Activated CD4-positive, CD25-positive, alpha-beta regulatory T cell (primary cell): ENCODE results near the gene RAB35.

Source experiments
- DNase-seq, 4 experiments: peaks; one replicate each; lab custom pipeline; 2025; lab: John Stamatoyannopoulos, UW

Gene RAB35

DNA sequence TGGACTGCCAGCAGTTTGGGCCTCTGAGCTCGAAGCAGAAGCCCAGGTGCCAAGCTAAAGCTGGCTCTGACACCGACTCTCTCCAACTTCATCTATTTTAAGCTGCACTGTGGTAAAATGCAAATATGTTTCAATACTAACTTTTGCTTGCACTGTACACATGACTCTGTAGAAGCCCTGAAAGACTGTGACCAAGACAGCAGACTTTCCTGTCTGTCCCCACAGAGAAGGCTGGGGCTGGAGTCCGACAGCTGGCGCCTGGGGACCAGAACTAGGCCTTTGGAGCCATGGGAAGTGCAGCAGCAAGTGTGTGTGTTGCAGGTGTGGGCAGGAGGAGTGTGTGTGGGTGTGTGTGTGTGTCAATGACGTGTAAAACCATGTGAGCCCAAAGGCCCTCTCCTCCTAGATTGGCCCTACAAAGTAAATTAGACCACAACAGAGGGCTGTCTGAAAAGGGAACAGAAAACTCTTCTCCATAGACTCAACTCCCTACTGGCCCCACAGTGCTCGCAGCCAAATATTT, 16.4 kb upstream of the RAB35 start:
- DNase-seq = no peak

DNA sequence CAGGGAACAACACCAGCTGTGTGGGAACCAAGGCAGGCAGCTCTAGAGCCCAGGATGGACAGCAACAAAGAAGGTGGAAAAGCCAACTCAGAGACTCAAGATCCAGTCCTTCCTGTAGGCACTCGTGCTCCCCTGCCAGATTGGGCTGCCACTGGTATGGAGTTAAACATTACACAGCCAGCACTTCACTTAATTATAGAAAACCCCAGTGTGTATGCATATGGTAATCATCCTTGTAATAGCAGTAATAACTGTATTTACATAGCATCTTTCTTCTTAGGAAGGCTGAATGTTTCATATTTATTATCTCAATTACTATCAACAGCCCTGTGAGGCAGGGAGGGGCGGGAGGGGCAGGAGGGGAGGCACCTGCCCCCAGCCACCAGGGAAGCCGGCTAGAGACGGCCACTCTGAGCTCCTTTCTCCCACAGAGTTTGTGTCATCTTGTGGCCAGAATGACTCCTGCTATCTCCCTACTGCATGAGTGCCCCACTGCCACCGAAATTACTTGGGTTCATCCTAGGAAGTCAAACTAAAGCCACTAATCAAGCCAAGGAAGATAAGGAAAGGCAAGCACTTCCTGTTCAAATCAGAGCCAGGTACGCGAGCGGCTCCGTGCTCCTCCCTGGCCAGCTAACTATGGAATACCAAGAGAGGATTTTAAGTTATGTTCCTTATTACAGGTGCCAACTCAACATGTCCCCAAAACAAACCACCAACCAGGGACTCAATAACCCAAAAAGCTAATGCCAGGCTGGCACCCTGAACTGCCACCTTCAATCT, 15.7 kb upstream of the RAB35 start:
- no peak for DNase-seq

DNA sequence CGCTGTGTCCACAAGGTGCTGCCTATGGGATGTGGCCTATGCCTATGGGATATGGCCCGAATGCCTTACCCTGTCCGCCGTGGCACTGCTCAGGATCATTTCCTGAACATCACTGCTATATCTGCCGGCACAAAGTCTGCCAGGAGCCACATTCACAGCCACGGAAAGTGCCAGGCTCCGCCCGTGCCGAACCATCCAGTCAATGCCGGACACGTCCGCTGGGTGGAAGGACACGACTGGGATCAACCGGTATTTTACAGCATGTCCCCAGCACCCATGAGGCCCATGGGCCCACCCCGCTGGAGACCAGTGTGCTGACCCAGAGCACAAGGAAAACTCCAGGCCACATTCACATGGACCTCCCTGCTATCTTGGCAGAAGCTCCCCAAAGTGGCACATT, 14.6 kb upstream of the RAB35 start:
- DNase-seq = no peak

DNA sequence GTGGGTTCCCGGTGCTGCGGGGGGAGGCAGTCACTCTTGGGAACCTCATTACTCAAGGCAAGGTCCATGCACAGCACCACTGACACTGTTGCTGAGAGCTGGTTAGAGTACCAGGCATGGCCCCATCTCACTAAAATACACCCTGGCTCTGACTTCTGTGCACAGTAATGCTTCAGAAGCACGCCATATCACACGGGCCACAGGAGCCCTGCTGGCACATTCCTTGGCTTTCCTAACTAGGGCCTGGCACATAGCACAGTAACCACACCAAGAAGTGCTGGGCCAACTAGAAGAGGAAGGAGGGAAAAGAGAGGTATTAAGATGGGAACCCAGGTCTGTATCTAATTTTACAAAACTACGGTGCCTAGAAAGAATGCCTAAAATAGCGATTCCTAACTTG, 13.5 kb upstream of the RAB35 start:
- DNase-seq = no peak

DNA sequence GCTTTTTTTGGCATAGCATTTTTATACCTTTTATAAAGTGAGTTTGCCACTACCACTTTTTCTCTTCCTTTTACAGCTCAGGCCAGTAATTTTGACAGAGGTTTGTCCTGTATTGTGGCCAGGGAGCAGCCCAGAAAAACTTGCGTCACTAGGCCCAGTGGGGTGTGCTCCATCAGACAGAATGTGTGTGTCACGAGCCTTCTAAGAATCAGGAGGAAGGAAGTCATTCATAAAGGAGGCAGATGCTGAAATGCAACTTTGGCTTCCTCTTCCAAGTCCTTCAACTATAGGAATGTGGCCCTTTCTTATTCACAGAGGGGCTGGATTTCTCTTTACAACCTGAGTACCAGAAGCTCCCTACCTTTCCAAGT, 10.1 kb upstream of the RAB35 start:
- no peak for DNase-seq

DNA sequence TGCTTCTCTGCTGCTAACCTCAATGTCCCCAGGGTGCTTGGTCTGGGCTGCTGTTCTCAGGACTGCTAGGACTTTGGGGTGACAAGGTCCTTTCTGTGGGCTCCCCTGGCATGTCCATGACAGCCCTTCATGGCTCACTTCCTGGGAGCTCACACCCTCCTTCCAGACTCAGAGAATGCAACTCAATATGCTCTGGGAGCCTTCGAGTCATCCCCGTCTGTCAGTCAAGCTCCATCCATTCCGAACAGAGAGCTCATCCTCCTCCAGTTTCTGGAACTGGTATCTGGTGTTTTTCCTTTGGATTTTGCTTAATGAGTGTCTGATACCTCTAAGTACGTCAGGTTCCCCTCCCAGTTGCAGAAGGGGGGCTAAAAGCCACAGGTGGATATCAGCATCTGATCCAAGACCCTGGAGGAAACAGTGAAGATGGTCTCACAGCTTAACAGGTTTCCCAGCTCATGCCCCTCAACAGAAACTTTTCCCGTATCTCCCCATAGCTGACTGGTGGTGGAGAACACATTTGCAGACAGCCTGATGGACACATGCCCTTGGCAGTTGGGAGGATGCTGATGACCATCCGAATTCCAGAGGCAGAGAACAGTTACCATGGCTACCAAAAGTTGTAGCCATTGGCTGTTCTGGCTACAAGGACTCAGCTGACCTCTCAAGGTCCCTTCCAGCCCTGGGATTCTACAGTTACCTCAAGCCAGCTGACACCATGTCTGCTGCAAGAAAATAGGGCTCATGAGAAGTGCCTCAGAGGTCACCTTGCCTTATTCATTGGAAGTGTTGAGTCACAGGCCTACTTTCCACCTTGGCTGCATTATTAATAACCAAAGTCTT, 9.5 kb upstream of the RAB35 start:
- DNase-seq = no peak

DNA sequence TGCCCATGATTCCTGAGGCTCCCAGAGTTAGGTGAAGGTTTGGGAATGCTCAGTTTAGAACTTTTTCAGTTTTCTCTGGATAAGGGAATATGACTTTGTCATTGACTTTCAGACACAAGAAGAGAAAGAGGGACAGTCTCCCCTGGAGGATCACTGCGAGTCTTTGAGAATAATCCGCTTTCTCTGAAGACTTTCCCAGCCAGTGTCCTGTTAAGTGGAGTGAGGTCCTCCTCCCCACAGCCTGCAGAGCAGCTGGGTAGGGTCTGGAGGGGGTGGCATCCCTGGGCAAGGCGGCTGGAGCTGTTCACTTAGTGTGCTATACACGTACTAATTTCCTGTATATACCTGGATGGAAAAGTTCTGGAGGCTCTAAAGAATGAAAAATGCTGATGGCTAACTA, 8.5 kb upstream of the RAB35 start:
- no peak for DNase-seq

DNA sequence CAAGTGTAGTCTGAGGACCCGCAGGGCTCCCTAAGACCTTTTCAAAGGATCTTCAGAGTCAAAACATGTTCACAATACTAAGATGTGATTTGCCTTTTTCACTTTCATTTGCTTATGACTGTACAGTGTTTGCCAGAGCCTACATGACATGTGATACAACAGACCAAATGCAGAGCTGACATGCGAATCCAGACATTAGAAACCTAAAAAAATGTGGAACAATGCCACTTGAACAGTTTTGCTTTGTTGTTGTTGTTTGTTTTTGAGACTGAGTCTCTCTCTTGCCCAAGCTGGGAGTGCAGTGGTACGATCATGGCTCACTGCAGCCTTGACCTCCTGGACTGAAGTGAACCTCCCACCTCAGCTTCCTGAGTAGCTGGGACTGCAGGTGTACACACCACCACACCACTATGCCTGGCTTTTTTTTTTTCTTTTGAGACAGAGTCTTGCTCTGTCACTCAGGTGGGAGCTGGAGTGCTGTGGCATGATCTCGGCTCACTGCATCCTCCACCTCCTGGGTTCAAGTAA, 5.3 kb upstream of the RAB35 start:
- no peak for DNase-seq

DNA sequence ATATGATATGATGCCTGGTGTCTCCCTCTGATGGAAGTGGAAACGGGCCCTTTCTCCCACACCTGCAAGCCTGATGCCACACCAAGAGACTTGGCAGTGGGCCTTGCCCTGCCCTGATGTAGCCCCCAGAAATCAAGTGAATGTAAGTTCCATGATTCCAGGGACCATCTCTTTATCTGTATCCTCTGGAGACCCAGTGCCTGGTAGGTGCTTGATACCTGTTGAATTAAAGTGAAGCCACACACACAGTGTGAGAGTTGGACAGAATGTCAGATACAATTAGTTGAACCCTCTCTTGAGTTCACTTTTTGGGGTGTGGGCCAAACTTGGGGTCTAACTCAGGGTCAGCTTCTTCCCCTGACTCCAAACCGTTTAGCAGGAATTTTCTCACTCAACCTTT, 4.8 kb upstream of the RAB35 start:
- DNase-seq = no peak

DNA sequence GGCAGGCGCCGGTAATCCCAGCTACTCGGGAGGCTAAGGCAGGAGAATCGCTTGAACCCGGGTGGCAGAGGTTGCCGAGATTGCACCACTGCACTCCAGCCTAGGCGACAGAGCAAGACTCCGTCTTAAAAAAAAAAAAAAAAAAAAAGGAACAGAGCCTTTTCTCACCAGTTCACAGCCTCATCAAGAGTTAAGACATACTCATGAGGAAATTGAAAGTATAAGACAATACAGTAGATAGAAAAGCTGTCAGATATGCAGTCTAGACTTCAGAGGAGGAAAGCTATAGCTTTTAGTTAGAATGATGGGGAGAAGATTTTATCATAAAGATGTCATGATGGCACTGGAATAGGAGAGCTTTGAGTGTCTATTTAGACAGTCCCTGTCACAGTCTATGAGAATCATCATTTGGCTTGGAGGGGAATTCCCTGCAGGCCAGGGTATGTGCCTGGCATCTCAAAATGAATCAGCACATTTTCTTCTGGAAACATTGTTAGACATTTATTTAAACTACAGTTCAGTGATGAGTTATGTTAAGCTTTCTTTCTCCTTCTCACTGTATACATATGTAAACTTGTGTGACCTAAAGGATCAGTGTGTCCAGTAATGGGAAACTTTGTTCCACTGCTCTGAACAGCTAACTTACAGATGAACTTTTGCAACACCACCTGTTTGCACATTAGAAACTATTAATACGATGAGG, 2.9 kb upstream of the RAB35 start:
- DNase-seq = no peak

DNA sequence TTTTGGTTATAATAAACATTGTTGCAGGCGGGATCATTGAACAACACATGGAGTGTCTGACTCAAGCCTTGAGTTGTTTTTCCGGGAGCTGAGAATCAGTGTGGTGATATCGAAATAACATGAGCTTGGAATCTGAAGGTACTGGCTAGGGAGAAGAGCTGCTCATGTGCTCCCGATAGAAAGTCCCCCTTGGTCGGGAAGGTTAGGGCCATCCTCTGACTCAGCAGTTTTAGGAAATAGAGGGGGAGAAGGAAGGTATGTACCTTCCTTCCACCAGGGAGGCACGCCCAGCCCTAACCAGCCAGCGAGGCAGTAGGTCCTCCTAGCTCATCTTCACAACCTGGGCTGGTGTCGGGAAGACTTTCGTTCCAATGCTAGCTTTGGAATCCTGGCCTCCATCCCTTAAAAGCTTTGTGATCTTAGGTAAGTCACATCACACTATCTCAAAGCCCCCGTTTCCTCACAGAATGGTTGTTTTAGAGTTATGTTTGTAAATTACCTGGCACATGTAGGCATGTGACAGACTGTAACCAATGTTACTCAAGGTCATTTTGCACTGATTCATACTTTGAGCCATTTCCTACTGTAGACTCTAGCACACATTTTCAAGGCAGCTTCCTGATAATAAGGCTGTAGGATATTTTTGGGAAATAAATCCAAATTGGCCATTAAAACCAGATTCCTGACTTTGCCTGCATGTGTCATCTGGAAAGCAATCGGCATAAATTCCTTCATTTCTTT, 1.9 kb upstream of the RAB35 start:
- no peak for DNase-seq

DNA sequence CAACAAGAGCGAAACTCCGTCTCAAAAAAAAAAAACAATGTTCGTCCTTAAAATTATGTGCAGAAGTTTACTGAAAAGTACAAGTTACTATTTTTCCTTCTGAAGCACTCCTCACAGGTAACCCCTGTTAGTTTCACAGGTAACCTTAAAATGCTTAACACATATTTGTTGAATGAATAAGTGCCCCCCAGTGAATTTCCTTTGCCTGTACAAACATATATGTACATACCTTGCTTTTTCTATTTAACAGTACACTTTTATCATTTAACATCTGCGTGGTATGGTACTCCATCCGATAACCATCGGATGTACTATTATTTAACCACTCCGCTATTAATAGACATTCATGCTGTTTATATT, 1.4 kb upstream of the RAB35 start:
- DNase-seq = no peak

DNA sequence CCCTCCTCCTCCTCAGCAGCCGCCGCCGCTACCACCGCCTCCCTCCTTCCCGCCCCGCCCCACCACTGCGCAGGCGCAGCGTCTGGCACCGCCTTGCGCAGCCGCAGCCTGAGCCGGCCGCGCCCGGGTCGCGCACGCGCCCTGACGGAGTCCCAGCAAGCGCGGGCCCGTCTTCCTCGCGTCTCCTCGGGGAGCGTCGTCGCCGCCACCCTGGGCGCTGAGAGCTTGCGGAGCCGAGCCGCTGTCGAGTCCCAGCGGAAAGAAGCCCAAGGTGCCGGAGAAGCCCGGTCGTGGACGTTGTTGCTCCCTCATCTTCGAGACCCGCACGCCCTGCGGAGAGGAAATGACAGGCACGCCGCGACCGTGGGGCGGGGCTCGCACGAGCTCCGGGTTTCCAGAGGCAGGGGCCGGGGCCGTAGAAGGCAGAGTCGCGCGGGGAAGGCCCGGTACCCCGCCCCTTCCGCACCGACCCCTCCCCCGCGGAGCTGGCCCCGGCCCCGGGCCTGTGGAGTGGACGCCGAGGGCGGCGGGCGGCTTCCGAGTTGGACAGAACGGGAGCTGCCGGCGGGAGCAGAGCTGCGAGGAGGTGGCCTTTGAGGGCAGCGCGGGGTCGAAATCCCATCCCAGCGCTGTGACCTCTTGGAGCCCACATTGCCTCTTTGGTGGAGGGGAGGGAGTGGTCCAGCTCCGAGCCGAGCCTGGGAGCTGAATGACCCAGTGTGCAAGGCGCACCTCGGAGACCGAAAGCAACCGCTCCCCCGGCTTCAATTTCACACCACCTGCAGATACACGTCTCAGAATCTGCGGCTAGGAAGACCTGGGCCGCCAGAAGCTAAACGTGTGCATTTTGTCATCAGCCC, 469 bp upstream of the RAB35 start:
- DNase-seq = peak; percentile 92 to 96 (median 94)

DNA sequence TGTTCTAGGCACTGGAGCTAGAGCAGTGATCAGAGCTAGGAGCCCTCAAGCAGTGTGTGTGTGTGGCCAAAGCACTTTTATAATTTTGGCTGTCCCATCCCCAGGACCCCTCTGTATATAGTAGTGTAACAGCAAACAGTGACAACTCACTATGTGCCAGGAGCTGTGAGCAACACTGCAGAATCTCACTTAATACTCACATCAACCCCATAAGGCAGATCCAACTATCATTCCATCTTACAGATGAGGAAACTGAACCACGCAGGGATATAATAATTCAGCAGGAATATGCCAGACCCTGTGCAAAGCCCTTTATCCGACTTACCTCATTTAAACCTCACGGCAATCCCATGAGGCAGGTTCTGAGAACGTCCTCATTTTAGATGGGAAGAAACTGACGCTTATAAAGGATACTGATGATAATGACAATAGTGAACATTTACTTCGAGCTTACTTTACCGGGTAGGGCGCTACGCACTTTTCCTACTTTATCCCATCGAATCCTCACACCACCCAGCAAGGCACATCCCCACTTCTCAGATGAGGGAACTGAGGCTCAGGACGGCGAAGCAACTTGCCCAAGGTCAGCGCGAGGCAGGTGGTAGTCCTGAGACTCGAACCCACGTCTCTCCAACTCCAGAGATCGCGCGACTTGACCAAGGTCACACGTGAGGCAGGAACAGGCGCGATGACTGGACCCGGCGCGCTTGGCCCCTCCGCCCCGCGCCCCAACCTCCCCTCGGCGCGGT, 687 bp downstream of the RAB35 start:
- peak in 1 of 4 experiments; percentile 17 for DNase-seq

DNA sequence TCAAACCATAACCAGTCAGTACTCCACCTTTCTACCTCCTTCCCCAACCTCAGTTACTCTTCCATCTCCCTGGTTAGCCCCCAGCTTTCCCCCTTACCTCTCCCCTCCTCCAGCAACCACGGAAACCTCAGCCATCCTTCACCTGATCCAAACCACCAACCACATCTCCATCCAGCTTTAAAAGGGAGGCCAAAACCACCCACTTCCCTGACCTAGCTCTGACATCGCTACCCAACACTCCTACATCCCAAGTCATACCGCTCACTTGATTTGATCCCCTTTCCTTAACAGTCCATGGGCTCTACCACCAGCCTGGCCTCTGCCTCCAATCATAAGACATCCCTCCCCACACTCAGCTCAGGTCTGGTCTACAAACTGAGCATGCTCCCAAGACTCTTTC, 1.5 kb downstream of the RAB35 start:
- DNase-seq = no peak

DNA sequence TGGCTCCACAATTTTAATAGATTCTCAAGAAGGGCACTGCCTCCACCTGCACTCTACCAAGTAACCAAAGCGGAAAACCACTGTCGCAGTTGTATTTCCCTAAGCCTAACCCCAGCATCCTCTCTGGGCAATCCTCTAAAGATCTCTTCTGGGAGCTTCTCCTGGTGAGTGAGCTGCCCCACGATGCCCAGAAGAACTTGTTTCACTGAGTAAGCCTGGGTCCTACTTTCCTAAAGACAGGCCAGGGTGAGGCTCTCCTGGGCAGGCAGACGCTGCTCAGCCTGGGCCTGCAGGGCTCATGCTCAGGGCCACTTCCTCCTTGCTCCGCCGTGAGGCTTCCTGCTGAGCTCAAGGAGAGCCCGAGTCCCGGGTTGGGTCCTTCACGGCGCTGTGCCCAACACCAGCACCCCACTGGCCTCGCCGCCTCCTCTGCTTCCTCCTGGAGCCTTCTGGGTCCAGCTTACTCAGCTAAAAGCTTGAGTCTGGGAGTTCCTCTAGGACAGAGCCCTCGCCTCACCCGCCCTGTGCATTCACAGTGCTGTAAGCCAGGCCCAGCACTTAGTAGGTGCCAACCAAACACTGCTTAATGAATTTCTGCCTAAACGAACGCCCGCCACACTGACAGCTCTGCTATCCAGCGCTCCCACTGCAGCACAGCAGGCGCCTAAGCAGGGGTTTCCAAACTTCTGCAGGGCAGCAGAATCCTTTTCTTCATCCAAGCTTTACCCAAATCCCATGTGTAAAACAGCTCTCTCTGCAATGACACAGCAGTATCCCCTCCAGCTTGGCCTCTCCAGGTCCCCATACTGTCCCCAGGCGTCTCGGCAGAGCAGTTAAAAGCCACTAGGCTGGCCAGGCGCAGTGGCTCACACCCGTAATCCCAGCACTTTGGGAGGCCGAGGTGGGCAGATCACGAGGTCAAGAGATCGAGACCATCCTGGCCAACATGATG, 5.7 kb downstream of the RAB35 start:
- peak in 1 of 4 experiments; percentile 20 for DNase-seq

DNA sequence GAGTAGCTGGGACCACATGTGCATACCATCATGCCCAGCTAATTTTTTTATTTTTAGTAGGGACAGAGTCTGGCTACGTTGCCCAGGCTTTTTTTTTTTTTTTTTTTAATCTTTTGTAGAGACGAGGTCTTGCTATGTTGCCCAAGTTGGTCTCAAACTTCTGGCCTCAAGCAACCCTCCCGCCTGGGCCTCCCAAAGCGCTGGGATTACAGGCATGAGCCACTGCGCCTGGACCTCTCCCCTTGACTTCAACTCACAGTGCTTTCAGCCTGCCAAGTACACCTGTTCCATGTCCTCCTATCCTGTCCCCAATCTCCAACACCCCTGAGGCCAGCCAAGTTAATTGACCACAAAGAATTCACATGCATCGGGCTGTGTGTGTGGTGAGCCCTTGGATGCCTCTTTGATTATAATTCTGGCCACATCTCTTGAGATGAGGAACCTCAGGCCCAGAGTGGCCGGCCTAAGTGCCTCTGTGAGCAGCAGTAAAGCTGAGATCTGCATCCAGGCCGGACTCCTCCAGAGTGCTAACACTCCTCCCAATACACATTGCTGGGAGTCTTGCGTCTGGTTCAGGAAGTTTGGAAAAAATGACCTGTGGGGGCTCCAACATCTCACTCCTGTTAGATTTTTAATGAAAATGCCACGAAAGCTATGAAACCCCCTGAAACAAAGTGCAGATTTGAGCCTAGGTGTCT, 6.8 kb downstream of the RAB35 start:
- no peak for DNase-seq

DNA sequence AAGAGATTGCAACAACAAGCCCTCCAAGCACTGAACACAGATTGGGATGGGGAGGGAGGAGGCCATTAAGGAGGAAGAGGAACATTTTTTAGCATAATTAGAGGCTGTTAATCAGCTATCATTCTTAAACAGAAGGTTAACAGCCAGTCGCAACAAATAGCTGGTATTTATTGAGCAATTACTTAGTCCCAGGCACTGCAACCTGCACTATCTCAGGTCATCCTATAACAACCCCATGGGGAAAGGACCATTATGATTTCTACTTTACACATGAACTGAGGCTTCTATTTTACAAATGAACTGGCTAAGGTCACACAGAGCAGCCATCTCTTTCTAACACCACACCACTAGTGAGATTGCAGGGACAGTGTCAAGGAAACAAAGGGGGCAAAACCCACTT, 10.4 kb downstream of the RAB35 start:
- no peak for DNase-seq
